DOHH2 (cell line): Measurements from ENCODE around the gene LYZ.

ENCODE experiments used
- H3F3A ChIP-seq: fragments of 200-600 bp; sonication (generic), shearing (Covaris generic); 2 replicates; pipeline ENCODE4 v1.6.0; 2016; ENCODE audit warnings: antibody characterized with exemption, mild to moderate bottlenecking; ENCODE audit not compliant: control insufficient read depth, insufficient read depth
- H3K27ac ChIP-seq: fragments of 200-600 bp; sonication (generic); 2 replicates; pipeline ENCODE4 v1.5.1; 2014; ENCODE audit warnings: low read depth, mild to moderate bottlenecking, low read length, moderate library complexity
- H3K27me3 ChIP-seq: fragments of 200-600 bp; sonication (generic); 2 replicates; pipeline ENCODE4 v1.6.1; 2014; ENCODE audit warnings: mild to moderate bottlenecking, low read length, mixed read lengths; ENCODE audit not compliant: control insufficient read depth
- H3K36me3 ChIP-seq: fragments of 200-600 bp; sonication (generic); 2 replicates; pipeline ENCODE4 v1.6.1; 2014; ENCODE audit warnings: mild to moderate bottlenecking, low read length, moderate library complexity, mixed read lengths; ENCODE audit not compliant: control insufficient read depth
- H3K4me1 ChIP-seq: fragments of 200-600 bp; sonication (generic); 2 replicates; pipeline ENCODE4 v1.6.1; 2014; ENCODE audit warnings: mild to moderate bottlenecking, low read length, mixed read lengths; ENCODE audit not compliant: control insufficient read depth
- H3K4me2 ChIP-seq: fragments of 200-600 bp; sonication (generic); 2 replicates; pipeline ENCODE4 v1.6.0; 2014; ENCODE audit warnings: mild to moderate bottlenecking, low read length, moderate library complexity
- H3K4me3 ChIP-seq: fragments of 200-600 bp; sonication (generic); 2 replicates; pipeline ENCODE4 v1.5.1; 2014; ENCODE audit warnings: mild to moderate bottlenecking, low read length, mixed read lengths
- H3K79me2 ChIP-seq: fragments of 200-600 bp; sonication (generic); 2 replicates; pipeline ENCODE4 v1.6.1; 2014; ENCODE audit warnings: mild to moderate bottlenecking, low read length, mixed read lengths; ENCODE audit not compliant: control insufficient read depth
- H3K9me2 ChIP-seq: fragments of 200-600 bp; sonication (generic); replicated peaks from 2 replicates; pipeline ENCODE4 v1.6.1; 2014; ENCODE audit warnings: mild to moderate bottlenecking, low read length, mixed read lengths; ENCODE audit not compliant: control insufficient read depth
- H3K9me3 ChIP-seq: fragments of 200-600 bp; sonication (generic); 2 replicates; pipeline ENCODE4 v1.6.1; 2014; ENCODE audit warnings: antibody characterized with exemption, low read length, mixed read lengths; ENCODE audit not compliant: control insufficient read depth, insufficient read depth
- H4K20me1 ChIP-seq: fragments of 200-600 bp; sonication (generic); 2 replicates; pipeline ENCODE4 v1.6.0; 2014; ENCODE audit warnings: low read depth, mild to moderate bottlenecking, antibody characterized with exemption, low read length, moderate library complexity; ENCODE audit not compliant: control insufficient read depth, insufficient read depth
- EZH2phosphoT487 ChIP-seq: fragments of 200-600 bp; sonication (generic); IDR thresholded peaks from 2 replicates; pipeline ENCODE4 v1.6.1; 2017; ENCODE audit warnings: borderline replicate concordance, mild to moderate bottlenecking, antibody characterized with exemption, low read length, moderate library complexity, mixed read lengths
- TF ChIP-seq, protein P1 (sequence below): fragments of 200-600 bp; sonication (generic); IDR thresholded peaks from one replicate; pipeline ENCODE4 v1.5.1; 2014; ENCODE audit warnings: antibody characterized with exemption, mild to moderate bottlenecking, low read depth, low read length; ENCODE audit not compliant: poor library complexity, severe bottlenecking

The LYZ gene

DNA sequence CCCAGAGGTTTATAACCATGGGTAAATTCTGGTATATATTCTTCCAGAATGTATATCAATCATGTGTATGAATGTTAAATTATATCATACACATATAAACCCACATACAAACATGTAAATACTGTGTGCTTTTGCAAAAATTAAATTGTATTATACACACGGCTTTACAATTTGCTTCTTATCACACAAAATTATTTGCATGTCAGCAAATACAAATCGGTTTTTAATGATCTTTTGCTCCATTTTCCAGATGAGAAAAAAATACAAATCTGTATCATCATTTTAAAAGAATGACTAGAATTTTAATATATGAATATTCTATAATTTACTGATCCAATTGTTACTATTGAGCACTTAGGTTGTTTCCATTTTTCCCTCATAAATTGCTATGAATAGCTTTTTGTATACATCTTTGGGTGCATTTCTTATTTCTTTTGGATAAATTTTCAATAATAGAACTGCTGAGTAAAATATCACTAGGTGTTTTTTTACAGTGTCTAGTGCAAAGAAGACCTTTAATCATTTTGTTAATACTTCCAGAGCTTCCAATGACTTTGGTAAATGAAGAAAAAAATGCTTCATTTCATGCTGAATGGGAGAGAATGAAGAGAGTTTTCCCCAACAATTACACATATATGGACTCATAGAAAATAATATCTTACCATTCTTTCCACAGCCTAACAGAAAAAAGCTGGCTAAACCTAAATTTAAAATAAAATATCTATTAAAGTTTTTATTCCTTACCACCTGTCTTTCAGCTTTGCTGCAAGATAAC is 3.5 kb downstream of the LYZ start:
- no peak overlapping the region for H3K4me3 ChIP-seq
- no peaks in the 10 kb centered on the region for H3K79me2 ChIP-seq
- H3K4me2 ChIP-seq, result no peak overlapping the region
- H3K36me3 ChIP-seq, result no peaks in the 10 kb centered on the region
- TF ChIP-seq, protein P1, sequence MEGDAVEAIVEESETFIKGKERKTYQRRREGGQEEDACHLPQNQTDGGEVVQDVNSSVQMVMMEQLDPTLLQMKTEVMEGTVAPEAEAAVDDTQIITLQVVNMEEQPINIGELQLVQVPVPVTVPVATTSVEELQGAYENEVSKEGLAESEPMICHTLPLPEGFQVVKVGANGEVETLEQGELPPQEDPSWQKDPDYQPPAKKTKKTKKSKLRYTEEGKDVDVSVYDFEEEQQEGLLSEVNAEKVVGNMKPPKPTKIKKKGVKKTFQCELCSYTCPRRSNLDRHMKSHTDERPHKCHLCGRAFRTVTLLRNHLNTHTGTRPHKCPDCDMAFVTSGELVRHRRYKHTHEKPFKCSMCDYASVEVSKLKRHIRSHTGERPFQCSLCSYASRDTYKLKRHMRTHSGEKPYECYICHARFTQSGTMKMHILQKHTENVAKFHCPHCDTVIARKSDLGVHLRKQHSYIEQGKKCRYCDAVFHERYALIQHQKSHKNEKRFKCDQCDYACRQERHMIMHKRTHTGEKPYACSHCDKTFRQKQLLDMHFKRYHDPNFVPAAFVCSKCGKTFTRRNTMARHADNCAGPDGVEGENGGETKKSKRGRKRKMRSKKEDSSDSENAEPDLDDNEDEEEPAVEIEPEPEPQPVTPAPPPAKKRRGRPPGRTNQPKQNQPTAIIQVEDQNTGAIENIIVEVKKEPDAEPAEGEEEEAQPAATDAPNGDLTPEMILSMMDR, result no peak
- no peak for TF ChIP-seq EZH2phosphoT487
- no peaks in the 10 kb centered on the region for H3K9me3 ChIP-seq
- H3F3A ChIP-seq, result no peaks in the 10 kb centered on the region
- no peak overlapping the region for H3K27ac ChIP-seq
- H4K20me1 ChIP-seq, result no peaks in the 10 kb centered on the region
- H3K9me2 ChIP-seq, result no peaks in the 10 kb centered on the region
- H3K4me1 ChIP-seq, result peaks cover 8% of the 10 kb centered on the region
- no peaks in the 10 kb centered on the region for H3K27me3 ChIP-seq

DNA sequence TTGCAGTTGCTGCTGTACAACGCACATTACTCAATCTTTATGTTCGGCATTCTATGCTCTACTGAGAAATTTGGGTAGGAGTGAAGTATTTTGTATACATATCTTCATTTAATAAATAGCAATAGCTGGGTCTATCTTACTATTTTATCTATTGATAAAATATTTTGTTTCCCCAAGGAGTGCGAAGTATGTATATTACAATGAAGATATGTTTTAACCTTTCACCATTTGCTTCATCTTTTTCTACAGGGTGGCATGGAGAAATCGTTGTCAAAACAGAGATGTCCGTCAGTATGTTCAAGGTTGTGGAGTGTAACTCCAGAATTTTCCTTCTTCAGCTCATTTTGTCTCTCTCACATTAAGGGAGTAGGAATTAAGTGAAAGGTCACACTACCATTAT is 4.7 kb downstream of the LYZ start:
- Histone ChIP-seq H3K27me3 (no peaks in the 10 kb centered on the region), H3K9me2 (no peaks in the 10 kb centered on the region), H3K4me1 (peaks cover 15% of the 10 kb centered on the region), H4K20me1 (no peaks in the 10 kb centered on the region), H3K4me2 (no peak overlapping the region), H3K79me2 (no peaks in the 10 kb centered on the region), H3F3A (peaks cover 2% of the 10 kb centered on the region; the same call in 1 of the 2 replicates), H3K9me3 (no peaks in the 10 kb centered on the region), H3K4me3 (no peak overlapping the region), H3K36me3 (no peaks in the 10 kb centered on the region), H3K27ac (no peak overlapping the region)
- no peak for TF ChIP-seq EZH2phosphoT487
- TF ChIP-seq, protein P1, result no peak

- Histone ChIP-seq H3F3A (peaks cover 6% of the 10 kb centered on the region; the same call in 1 of the 2 replicates), H4K20me1 (no peaks in the 10 kb centered on the region), H3K4me3 (no peak overlapping the region), H3K79me2 (no peaks in the 10 kb centered on the region), H3K9me3 (no peaks in the 10 kb centered on the region), H3K9me2 (no peaks in the 10 kb centered on the region), H3K27me3 (no peaks in the 10 kb centered on the region), H3K4me2 (no peak overlapping the region), H3K4me1 (peaks cover 14% of the 10 kb centered on the region), H3K27ac (no peak overlapping the region), H3K36me3 (no peaks in the 10 kb centered on the region)
- no peak for TF ChIP-seq EZH2phosphoT487
- TF ChIP-seq, protein P1, result no peak
Observed at GRCh38 chr12:69354172-69354555, 6.0 kb downstream of the LYZ start.
